ENCODE results near the gene SSBP3.
"Not testable (repeated sequence)": the region's sequence is repeated elsewhere in the genome, so short reads cannot be mapped to it uniquely, and the experiment has no call there.

SSBP3 gene

DNA sequence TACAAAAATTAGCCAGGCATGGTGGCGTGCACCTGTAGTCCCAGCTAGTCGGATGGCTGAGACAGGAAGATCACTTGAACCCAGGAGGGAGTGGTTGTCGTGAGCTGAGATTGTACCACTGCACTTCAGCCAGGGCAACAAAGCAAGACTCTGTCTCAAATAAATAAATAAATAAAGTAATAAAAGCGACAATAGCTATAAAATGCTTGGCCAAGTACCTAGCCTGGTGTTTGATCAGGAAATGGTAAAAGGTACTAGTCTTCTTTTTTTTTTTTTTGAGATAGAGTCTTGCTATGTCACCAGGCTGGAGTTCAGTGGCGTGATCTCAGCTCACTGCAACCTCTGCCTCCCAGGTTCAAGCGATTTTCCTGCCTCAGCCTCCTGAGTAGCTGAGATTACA lies 12.4 kb upstream of the SSBP3 start:
- not testable (repeated sequence) for H3K36me3 Mint-ChIP-seq (ENCODE audit: low read depth); H3K27me3 Mint-ChIP-seq; H3K27ac Mint-ChIP-seq; DNase-seq; H3K4me3 Mint-ChIP-seq; H3K9me3 Mint-ChIP-seq; H3K4me1 Mint-ChIP-seq (ENCODE audit: low read depth)

GRCh38 chr1:54417123-54417522 lies 10.9 kb upstream of the SSBP3 start:
- DNase-seq = no peak
- Mint-ChIP-seq H3K27ac (peak overlapping the region; percentile 1), H3K36me3 (ENCODE audit: low read depth) (no peaks in the 10 kb centered on the region), H3K4me1 (ENCODE audit: low read depth) (peaks cover 12% of the 10 kb centered on the region), H3K9me3 (no peaks in the 10 kb centered on the region), H3K4me3 (no peak overlapping the region), H3K27me3 (no peaks in the 10 kb centered on the region)

DNA sequence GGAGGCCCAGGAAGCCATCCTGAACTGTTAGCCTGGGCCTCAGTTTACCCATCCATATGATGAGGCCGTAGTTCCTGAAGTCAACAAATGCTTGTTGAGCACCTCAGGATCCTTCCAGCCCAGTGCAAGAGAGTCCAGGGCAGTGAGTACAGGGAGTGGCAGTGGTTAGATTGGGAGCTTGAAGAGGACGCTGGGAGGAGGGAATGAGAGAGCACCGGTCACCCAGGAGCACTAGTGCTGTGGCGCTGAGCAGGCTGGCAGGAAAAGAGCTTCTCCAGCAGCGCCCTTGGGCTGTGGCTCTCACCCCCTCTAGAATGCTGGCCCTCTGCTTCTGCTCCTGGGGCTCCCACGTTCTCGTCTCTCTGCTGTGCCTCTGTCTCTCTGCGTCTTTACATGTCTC lies 10.2 kb upstream of the SSBP3 start:
- H3K4me3 Mint-ChIP-seq = no peak overlapping the region
- no peaks in the 10 kb centered on the region for H3K9me3 Mint-ChIP-seq
- no peaks in the 10 kb centered on the region for H3K36me3 Mint-ChIP-seq (ENCODE audit: low read depth)
- no peak for DNase-seq
- H3K27me3 Mint-ChIP-seq = no peaks in the 10 kb centered on the region
- H3K4me1 Mint-ChIP-seq (ENCODE audit: low read depth) = peaks cover 12% of the 10 kb centered on the region
- H3K27ac Mint-ChIP-seq = no peak overlapping the region

GRCh38 chr1:54415991-54416390 lies 9.8 kb upstream of the SSBP3 start:
- H3K27ac Mint-ChIP-seq = no peak overlapping the region
- peaks cover 12% of the 10 kb centered on the region for H3K4me1 Mint-ChIP-seq (ENCODE audit: low read depth)
- no peaks in the 10 kb centered on the region for H3K36me3 Mint-ChIP-seq (ENCODE audit: low read depth)
- H3K9me3 Mint-ChIP-seq = no peaks in the 10 kb centered on the region
- no peak overlapping the region for H3K4me3 Mint-ChIP-seq
- DNase-seq = no peak
- no peaks in the 10 kb centered on the region for H3K27me3 Mint-ChIP-seq

GRCh38 chr1:54415533-54415932 lies 9.3 kb upstream of the SSBP3 start:
- DNase-seq = no peak
- Mint-ChIP-seq H3K9me3 (no peaks in the 10 kb centered on the region), H3K4me3 (no peak overlapping the region), H3K36me3 (ENCODE audit: low read depth) (no peaks in the 10 kb centered on the region), H3K27me3 (no peaks in the 10 kb centered on the region), H3K27ac (no peak overlapping the region), H3K4me1 (ENCODE audit: low read depth) (peaks cover 15% of the 10 kb centered on the region)

DNA sequence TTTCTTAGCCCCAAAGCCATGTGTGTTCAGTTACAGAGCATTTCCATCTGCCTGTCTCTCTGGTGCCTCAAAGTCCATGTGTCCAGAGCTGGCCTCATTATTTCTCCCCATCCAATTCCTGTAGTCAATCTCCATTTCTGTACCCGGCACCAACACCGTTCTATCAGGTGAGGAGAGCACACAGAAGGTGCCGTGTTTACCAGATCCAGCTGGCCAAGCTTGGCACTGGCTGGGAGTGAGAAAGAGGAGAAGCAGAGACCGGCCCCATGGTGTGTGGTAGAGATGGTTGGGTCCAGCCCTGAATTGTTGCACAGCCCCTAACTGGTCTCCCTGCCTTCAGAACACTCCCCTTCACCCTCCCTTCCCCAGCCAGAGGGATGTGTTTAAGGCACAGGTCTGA lies 7.5 kb upstream of the SSBP3 start:
- H3K9me3 Mint-ChIP-seq = no peaks in the 10 kb centered on the region
- H3K4me3 Mint-ChIP-seq = no peak overlapping the region

DNA sequence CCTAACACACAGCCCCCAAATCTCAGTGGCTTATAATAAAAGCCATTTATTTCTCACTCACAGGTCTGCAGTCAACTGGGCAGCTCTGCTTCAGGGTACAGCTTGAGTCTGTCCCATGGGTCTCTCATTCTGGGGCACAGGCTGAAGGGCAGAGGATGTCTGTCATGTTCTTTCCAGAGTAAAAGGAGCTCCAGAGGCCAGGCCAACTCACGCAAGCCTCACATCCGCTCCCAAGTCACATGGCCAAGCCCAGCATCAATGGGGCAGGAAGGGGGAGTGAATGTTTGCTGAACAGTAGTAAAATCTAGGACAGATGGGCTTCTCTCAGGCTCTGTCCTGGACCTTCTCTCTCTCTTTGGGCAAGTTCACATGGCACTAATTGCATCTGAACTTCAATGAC lies 7.1 kb upstream of the SSBP3 start:
- H3K27me3 Mint-ChIP-seq = no peaks in the 10 kb centered on the region
- H3K27ac Mint-ChIP-seq = peak overlapping the region; percentile 14
- peak overlapping the region; percentile 32 for H3K4me3 Mint-ChIP-seq
- H3K9me3 Mint-ChIP-seq = no peaks in the 10 kb centered on the region
- no peaks in the 10 kb centered on the region for H3K36me3 Mint-ChIP-seq (ENCODE audit: low read depth)
- H3K4me1 Mint-ChIP-seq (ENCODE audit: low read depth) = peaks cover 34% of the 10 kb centered on the region
- no peak for DNase-seq

More for the DNA sequence above, 7.5 kb upstream of the SSBP3 start:
- DNase-seq = no peak
- peaks cover 30% of the 10 kb centered on the region for H3K4me1 Mint-ChIP-seq (ENCODE audit: low read depth)
- no peaks in the 10 kb centered on the region for H3K27me3 Mint-ChIP-seq
- H3K36me3 Mint-ChIP-seq (ENCODE audit: low read depth) = no peaks in the 10 kb centered on the region
- no peak overlapping the region for H3K27ac Mint-ChIP-seq

GRCh38 chr1:54410359-54410758 lies 4.2 kb upstream of the SSBP3 start:
- no peaks in the 10 kb centered on the region for H3K9me3 Mint-ChIP-seq
- no peak overlapping the region for H3K4me3 Mint-ChIP-seq
- H3K27me3 Mint-ChIP-seq = no peaks in the 10 kb centered on the region
- H3K4me1 Mint-ChIP-seq (ENCODE audit: low read depth) = peaks cover 45% of the 10 kb centered on the region
- H3K36me3 Mint-ChIP-seq (ENCODE audit: low read depth) = peaks cover 2% of the 10 kb centered on the region
- DNase-seq = no peak
- H3K27ac Mint-ChIP-seq = no peak overlapping the region

DNA sequence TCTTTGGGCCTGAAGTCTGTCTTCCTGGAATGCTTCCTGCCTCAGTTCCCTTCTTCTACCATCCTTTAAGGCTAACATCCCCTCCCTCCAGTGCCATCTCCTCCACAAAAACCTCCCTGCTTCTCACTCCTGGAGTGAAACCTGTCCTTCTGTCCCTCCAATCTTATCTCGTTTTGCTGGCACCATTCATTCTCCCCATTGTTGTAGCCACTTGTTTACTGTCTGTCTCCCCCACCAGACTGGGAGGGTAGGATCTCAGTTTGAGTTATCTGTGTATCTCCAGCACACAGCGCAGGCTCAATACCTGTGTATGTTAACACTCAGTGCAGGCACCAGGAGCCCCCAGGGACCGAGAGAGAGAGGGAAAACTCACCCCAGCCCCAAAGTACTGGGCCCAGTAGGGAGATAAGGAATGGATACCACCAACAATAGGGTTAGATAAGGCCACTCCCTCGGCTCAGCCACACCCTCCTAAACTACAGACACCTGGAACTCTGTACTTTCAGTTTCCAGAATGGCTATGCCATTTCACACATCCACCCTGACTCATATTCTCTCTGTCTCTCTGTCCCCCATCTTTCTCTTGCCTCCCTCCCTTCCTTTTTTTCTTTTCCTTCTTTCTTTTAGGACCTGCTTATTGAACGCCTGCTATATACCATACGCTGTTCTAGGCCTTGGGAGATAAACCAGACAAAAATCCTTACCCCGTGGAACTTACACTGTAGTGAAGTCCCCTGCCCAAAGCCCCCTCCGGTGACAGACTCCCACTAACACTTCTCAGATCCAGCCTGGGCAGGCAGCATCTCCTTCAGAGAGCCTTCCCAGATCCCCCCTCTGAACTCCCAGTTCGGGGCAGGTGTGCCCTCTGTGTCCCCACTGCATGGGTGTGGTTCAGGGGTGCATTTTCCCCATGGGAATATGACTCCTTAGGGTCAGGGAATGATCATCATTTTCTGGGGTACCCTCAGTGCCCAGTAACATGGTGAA lies 3.3 kb upstream of the SSBP3 start:
- H3K4me1 Mint-ChIP-seq (ENCODE audit: low read depth) = peaks cover 50% of the 10 kb centered on the region
- no peak overlapping the region for H3K4me3 Mint-ChIP-seq
- peak overlapping the region; percentile 53 for H3K27ac Mint-ChIP-seq
- H3K9me3 Mint-ChIP-seq = no peaks in the 10 kb centered on the region
- DNase-seq = peak; percentile 53
- no peaks in the 10 kb centered on the region for H3K27me3 Mint-ChIP-seq
- H3K36me3 Mint-ChIP-seq (ENCODE audit: low read depth) = peaks cover 3% of the 10 kb centered on the region

GRCh38 chr1:54408147-54409066 lies 2.2 kb upstream of the SSBP3 start:
- DNase-seq = no peak
- H3K27me3 Mint-ChIP-seq = no peaks in the 10 kb centered on the region
- H3K9me3 Mint-ChIP-seq = no peaks in the 10 kb centered on the region
- peaks cover 55% of the 10 kb centered on the region for H3K4me1 Mint-ChIP-seq (ENCODE audit: low read depth)
- H3K27ac Mint-ChIP-seq = peak overlapping the region; percentile 94
- H3K4me3 Mint-ChIP-seq = peak overlapping the region; percentile 86
- H3K36me3 Mint-ChIP-seq (ENCODE audit: low read depth) = peaks cover 12% of the 10 kb centered on the region

GRCh38 chr1:54407404-54408146 lies 1.4 kb upstream of the SSBP3 start:
- H3K9me3 Mint-ChIP-seq = no peaks in the 10 kb centered on the region
- peaks cover 59% of the 10 kb centered on the region for H3K4me1 Mint-ChIP-seq (ENCODE audit: low read depth)
- no peaks in the 10 kb centered on the region for H3K27me3 Mint-ChIP-seq
- H3K27ac Mint-ChIP-seq = peak overlapping the region; percentile 94
- peaks cover 20% of the 10 kb centered on the region for H3K36me3 Mint-ChIP-seq (ENCODE audit: low read depth)
- H3K4me3 Mint-ChIP-seq = peak overlapping the region; percentile 86
- DNase-seq = peak; percentile 67

DNA sequence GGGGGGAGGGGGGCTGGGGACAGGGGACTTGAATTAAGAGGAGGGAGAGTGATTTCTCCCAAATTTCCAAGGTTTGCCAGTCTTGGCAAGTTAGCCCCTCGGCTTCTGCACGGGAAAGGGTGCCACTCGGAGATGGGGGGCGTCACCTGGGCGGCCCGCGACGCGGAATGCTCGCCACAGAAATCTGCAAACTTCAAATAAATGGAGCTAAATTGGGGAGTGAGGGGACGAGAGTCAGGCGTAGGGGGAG lies 885 bp upstream of the SSBP3 start:
- H3K27me3 Mint-ChIP-seq = no peaks in the 10 kb centered on the region
- H3K9me3 Mint-ChIP-seq = no peaks in the 10 kb centered on the region
- peak overlapping the region; percentile 86 for H3K4me3 Mint-ChIP-seq
- peak overlapping the region; percentile 94 for H3K27ac Mint-ChIP-seq
- H3K4me1 Mint-ChIP-seq (ENCODE audit: low read depth) = peaks cover 62% of the 10 kb centered on the region
- DNase-seq = no peak
- H3K36me3 Mint-ChIP-seq (ENCODE audit: low read depth) = peaks cover 24% of the 10 kb centered on the region

DNA sequence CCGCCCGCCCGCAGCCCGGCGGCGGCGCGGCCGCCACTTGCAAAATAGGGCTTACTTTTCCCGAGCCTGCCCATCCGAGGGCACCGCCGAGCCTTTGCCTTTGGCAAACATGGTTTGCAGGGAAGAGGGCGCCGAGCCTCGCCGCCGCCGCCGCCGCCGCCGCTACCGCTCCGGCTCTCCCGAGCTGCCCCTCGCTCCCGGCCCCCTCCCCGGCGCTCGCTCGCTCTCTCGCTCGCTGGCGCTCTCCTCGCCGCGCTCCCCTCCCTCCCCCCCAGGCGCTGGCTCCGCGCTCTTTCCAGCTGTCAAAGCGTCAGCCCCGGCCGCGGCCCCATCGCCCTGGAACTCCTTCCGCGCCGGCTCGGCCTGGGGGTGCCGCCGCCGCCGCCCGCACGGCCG lies 298 bp downstream of the SSBP3 start:
- peak overlapping the region; percentile 38 for H3K4me3 Mint-ChIP-seq
- H3K27ac Mint-ChIP-seq = no peak overlapping the region
- no peak for DNase-seq
- H3K4me1 Mint-ChIP-seq (ENCODE audit: low read depth) = peaks cover 73% of the 10 kb centered on the region
- peaks cover 36% of the 10 kb centered on the region for H3K36me3 Mint-ChIP-seq (ENCODE audit: low read depth)
- H3K9me3 Mint-ChIP-seq = no peaks in the 10 kb centered on the region
- H3K27me3 Mint-ChIP-seq = no peaks in the 10 kb centered on the region

All from activated T-cell treated with anti-CD3 and anti-CD28 coated beads, Interleukin-2, amount 50 U/mL, for 24 hours (primary cell).